ENCODE data around the gene TAF8.

TAF8 gene

DNA sequence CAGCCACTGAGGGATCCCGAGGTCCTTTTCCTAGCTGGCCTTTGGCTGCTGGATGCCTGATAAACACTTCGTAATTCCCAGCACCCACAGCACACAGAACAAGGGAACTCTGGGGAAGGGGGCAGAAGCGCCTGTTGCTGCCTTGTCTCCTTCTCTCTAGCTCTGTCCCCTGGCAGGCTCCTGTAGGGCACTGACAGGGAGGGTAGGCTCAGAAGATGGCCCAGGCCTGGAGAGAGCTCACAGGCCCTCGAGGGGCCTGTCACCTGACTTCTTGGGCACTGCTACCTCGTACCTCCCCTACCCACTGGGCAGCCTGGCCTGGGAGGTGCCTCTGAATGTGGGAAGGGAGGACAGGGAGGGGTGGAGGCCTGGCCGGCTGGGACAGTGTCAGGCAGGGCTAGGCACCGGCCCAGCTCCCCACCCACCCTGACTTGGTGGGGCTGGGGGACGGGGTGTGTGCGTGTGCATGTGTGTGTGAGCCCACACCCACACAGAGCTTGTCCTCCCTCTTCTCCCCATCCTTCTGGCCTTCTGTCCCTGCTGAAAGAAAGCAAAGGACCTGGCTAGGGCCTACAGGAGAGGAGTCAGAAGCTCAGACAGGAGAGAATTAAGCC is 74.0 kb downstream of the TAF8 start:
- no peak for DNase-seq (ENCODE audit: low spot score)

DNA sequence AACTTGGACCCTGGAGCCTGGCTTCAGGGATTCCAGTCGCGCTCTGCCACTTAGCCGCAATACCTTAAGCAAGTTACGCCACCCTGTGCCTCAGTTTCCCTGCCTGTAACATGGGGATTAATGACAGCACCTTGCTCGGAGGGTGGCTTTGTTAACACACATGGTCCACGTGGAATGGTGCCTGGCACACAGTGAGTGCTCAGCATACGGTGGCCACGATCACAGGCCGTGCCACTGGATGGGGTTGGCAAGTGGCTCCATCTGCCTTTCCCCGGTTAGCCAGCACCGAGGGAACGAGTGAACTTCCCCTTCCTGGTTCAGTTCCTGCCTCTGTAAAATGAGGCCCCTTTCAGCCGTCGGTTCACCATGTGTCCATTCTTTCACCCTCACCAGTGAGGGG is 74.9 kb downstream of the TAF8 start:
- no peak for DNase-seq (ENCODE audit: low spot score)

DNA sequence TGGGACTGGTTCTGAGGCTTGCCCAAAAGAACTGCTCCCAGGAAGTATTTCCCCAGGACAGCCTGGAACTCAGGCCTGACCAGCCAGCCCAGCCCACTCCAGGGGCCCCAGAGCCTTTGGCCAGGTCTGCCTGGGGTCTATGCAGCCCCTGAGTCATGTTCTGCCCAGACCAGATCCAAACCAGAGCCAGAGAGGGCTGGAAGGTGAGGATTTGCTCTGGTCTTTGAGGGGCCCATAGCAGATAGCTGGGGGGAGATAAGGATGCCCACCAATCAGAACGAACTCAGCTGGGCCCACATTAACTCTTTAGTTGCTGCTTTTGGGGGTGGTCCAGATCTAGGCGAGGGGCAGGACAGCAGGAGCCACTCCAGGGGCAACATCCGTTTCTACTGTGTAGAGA is 75.3 kb downstream of the TAF8 start:
- no peak for DNase-seq (ENCODE audit: low spot score)

DNA sequence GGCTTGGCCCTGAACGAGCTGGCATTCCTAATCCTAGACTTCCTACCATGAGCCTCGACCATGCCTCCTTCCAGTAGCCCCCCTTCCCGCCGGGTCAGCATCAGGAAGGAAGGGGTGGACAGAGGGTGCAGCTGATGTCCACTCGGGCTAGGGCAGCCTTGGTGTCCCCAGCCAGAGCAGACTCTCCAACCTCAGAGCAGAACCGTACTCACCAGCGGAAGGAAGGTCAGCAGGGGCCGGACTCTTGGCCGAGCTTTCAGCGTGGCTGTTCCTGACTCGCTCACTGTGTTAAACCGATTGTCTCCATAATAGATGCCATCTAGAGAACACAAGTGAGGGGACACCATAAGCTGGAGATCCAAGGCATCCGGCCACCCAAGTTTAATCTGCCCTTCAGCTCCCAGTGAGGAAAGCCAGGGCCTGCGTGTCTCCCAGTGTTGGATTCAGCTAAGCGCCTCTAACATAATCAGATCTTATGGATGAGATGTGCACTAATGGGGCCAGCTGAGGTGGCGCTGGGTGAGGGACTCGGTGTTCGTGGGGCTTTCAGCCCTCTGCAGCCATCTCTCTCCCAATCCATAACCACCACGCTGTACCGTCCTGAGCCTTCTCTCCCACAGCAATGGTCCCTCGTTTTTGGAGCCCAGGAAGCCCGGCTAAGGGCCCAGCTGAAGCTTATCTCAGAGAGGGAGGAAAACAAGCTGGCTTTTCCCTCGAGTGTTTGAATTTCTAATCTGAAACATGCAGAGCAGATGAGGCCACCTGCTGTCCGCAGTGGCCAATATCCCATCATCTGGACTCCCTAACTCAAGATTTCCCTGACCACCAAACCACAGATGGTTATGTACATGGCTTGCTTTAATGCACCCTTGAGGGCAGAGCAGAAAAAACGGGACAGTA is 78.4 kb downstream of the TAF8 start:
- no peak for DNase-seq (ENCODE audit: low spot score)

DNA sequence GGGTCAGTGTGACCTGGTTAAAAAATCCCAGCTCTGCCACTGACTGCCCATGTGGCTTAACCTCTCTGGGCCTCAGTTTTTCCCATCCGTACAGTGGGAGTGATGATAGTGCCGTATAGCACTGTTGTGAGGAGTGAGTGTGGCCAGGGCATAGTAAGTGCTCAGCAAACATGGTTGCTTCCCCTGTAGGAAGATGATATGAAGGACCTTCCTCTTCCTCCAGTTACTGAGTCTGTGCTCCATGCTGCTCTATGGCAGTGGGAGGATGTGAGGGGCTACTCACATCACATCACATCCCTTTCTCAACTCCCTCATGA is 79.0 kb downstream of the TAF8 start:
- no peak for DNase-seq (ENCODE audit: low spot score)

DNA sequence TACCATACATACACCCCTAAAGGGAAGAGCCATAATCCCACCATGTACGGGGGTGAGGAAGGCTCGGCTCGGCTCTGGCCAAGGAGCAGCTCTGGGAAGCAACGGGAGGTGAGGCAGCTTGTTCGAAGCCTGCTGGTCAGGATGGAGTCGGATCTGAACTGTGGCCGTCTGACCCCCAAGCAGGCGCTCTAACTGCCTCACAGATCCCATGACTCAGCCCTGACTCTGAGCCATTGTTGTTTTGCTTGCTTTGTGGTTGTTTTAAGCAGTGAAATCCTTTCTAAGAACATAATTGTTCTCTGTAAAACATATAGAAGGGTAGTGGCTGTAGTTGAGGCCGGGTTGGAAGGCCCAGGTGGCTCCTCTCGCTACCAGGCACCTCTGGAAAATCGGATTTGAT is 81.2 kb downstream of the TAF8 start:
- no peak for DNase-seq (ENCODE audit: low spot score)

DNA sequence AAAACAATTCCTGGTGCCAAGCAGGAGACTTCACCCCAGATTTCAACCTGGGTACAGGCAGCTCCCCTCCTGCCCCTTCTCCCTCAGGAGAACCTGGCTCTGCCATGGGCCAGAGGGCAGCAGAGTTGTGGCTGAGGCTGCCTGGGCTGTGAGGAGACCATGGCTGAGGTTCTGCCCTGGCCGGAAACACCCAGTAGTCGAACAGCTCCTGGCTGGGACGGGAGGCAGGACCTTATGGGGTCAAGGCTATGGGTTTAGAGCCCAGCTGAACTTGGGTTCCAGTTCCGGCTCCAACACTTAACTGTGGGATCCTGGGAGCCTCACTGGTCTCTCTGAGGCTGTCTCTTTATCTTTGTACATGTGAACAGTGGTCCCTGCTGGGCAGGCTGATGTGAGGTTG is 83.6 kb downstream of the TAF8 start:
- no peak for DNase-seq (ENCODE audit: low spot score)

DNA sequence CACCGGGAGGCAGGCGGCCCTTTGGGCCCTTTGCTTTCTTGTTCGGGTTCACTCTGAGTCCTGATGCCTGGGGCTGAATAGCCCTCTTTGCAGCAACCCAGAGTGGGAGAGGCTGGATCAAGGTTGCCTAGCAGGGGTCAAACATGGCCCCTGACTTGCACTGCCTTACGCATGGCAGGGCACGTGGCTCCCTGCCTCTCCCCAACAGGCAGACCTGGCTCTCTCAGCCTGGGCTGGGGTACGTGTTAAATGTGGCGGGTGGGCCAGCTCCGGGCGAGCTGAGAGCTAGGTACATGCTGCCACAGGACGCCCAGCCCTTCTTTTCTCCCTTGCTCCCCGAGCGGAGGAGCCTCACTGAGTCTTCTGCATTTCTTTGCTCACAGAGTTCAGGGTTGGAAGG is 84.8 kb downstream of the TAF8 start:
- DNase-seq (ENCODE audit: low spot score): no peak

DNA sequence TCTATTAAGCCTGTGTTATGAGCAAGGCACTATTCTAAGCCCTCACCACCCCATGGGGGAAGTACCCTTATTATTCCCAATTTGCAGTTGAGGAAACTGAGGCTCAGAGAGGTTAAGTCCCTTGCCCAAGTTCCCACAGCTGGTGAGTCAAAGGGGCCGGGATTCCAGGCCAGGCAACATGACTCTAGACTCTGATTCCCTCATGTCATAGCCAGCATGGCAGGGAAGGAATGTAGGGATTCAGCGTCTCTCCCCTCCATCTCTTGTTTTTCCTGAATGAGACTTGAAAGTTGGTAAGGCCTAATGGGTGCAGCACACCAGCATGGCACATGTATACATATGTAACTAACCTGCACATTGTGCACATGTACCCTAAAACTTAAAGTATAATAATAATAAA is 85.4 kb downstream of the TAF8 start:
- no peak for DNase-seq (ENCODE audit: low spot score)

DNA sequence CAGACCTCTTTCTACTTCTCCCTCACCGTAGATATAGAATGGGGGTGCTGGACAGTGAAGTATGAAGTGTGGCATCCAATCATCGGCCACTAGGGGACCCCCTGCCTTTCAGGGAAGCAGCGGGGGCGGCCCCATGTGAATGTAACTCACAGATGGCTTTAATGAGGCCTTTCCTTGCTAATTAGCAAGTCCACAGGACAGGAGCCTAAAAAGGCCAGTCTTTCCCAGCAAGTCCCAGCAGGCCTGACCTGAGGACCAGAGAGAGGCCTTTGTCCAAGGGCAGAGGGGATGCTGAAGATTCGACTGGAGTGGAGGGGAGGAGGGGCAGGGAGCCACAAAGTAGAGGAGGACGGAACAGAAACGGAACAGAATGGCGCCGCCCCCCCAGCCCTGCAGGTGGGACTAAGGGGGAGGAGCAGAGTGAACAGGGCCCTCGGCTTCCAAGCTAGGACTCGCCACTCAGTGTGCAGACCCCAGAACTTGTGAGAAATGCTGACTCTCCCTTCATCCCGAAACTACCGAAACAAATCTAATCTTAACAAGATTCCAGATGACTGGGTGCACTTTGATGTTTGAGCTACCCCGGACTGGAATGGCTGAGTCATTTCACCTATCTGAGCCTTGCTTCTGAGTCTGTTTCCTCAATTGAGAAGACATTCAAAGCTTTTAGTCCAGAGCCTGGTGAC is 86.3 kb downstream of the TAF8 start:
- no peak for DNase-seq (ENCODE audit: low spot score)

Measured in globus pallidus (tissue), 1 donor.